GM12878 (cell line): ENCODE measurements around the gene CRYL1. TPM values are rescaled to one million over a fixed set of nuclear protein-coding genes. Genes with fewer than 3 reads are reported as not detected.

Experiments
- ATAC-seq: fragments of 200-7000 bp; cut with Tn5 transposase; 3 replicates; pipeline ENCODE4 v1.9.1; 2020; ENCODE audit warnings: mild to moderate bottlenecking, moderate library complexity
- BruUV-seq: library from RNA; stranded (reverse); fragments of 400-500 nt; replicated peaks from 2 replicates; lab custom pipeline; 2021; lab: Mats Ljungman, UMichigan
- CTCF ChIA-PET: fragments of 300-600 bp; sonication (Branson Sonifier 250); formaldehyde crosslinking; extraction: SDS; loops from one replicate; lab custom pipeline; 2021; ENCODE audit warnings: inconsistent platforms; lab: Yijun Ruan, JAX
- POLR2A ChIA-PET: fragments of 350-600 bp; formaldehyde crosslinking; extraction: SDS; loops from one replicate; lab custom pipeline; 2021; ENCODE audit warnings: inconsistent platforms; lab: Charles Lee
- RAD21 ChIA-PET: fragments of 300-600 bp; sonication (Branson Sonifier 250); formaldehyde crosslinking; loops from one replicate; lab custom pipeline; 2023; ENCODE audit warnings: antibody characterized with exemption; ENCODE audit not compliant: unreplicated experiment; lab: Charles Lee
- SMC1A ChIA-PET: fragments of 300-600 bp; sonication (Branson Sonifier 250); formaldehyde crosslinking; loops from one replicate; lab custom pipeline; 2023; ENCODE audit not compliant: unreplicated experiment, uncharacterized antibody; lab: Charles Lee
- DNase-seq: peaks from one replicate; pipeline ENCODE4 v3.0.0-alpha.2; 2011; ENCODE audit warnings: low read depth, low spot score
- FAIRE-seq: peaks from 3 replicates; lab custom pipeline; 2011; peaks lifted over from hg19 to GRCh38; lab: Jason Lieb, UNC
- H2AFZ ChIP-seq: 2 replicates; pipeline ENCODE4 v1.6.0; 2011; ENCODE audit warnings: low read depth, low read length, control low read depth; ENCODE audit not compliant: control insufficient read depth
- H3K27ac ChIP-seq: 2 replicates; pipeline ENCODE4 v1.5.1; 2011; ENCODE audit warnings: control low read depth; ENCODE audit not compliant: control insufficient read depth, insufficient read depth
- H3K27me3 ChIP-seq, 2 experiments: replicated peaks in 1 of 2; 2 replicates each; pipeline versions ENCODE4 v1.6.0 to v1.6.1; 2011; ENCODE audit warnings: low read length in 1 of 2; ENCODE audit not compliant: control insufficient read depth in 2 of 2, insufficient read depth in 2 of 2
- H3K36me3 ChIP-seq, 2 experiments: 2 replicates each; pipeline ENCODE4 v1.5.1; 2011; ENCODE audit warnings: low read length in 1 of 2; ENCODE audit not compliant: control insufficient read depth in 2 of 2, insufficient read depth in 2 of 2
- H3K4me1 ChIP-seq: 2 replicates; pipeline ENCODE4 v1.6.1; 2011; ENCODE audit warnings: mild to moderate bottlenecking, low read length, moderate library complexity, mixed read lengths; ENCODE audit not compliant: control insufficient read depth, insufficient read depth
- H3K4me2 ChIP-seq: 2 replicates; pipeline ENCODE4 v1.6.0; 2011; ENCODE audit warnings: control low read depth; ENCODE audit not compliant: control insufficient read depth, insufficient read depth
- H3K4me3 ChIP-seq: fragments of 200-600 bp; sonication (generic); 2 replicates; pipeline ENCODE4 v1.5.1; 2016
- H3K79me2 ChIP-seq: 2 replicates; pipeline ENCODE4 v1.6.0; 2011; ENCODE audit warnings: low read length; ENCODE audit not compliant: control insufficient read depth, insufficient read depth
- H3K9ac ChIP-seq: 2 replicates; pipeline ENCODE4 v1.8.0; 2011; ENCODE audit warnings: low read length, control low read depth, mixed read lengths; ENCODE audit not compliant: control insufficient read depth, insufficient read depth
- H3K9me3 ChIP-seq: replicated peaks from 3 replicates; pipeline ENCODE4 v1.5.1; 2011; ENCODE audit warnings: mild to moderate bottlenecking, low read length; ENCODE audit not compliant: control insufficient read depth, insufficient read depth
- H4K20me1 ChIP-seq: 2 replicates; pipeline ENCODE4 v1.6.0; 2011; ENCODE audit not compliant: control insufficient read depth, insufficient read depth
- ASH2L ChIP-seq: fragments of 300-600, 200-600 bp; sonication (generic); IDR thresholded peaks from 2 replicates; pipeline ENCODE4 v1.6.1; 2017; ENCODE audit warnings: low read depth, mild to moderate bottlenecking, borderline replicate concordance
- CUX1 ChIP-seq: IDR thresholded peaks from 2 replicates; pipeline ENCODE4 v1.6.1; 2012; ENCODE audit warnings: improper control_type of control experiment, low read depth, low read length; ENCODE audit not compliant: insufficient replicate concordance
- EZH2 ChIP-seq: IDR thresholded peaks from 2 replicates; pipeline ENCODE4 v1.6.1; 2012; ENCODE audit warnings: low read depth, mild to moderate bottlenecking, control low read depth, inconsistent platforms, low read length, borderline replicate concordance; ENCODE audit not compliant: control insufficient read depth
- FOXK2 ChIP-seq: fragments of 450-650 bp; IDR thresholded peaks from 2 replicates; pipeline ENCODE4 v1.6.1; 2017; ENCODE audit warnings: mild to moderate bottlenecking, moderate library complexity
- HCFC1 ChIP-seq: fragments of 150-350 bp; IDR thresholded peaks from 2 replicates; pipeline ENCODE4 v1.6.1; 2014; ENCODE audit warnings: low read length
- HDAC2 ChIP-seq: fragments of 200-600 bp; sonication (generic); IDR thresholded peaks from 2 replicates; pipeline ENCODE4 v1.6.1; 2017
- IKZF1 ChIP-seq: fragments of 450-650 bp; conservative IDR thresholded peaks from 2 replicates; pipeline ENCODE4 v1.6.1; 2017; ENCODE audit warnings: antibody characterized with exemption, mild to moderate bottlenecking
- IKZF2 ChIP-seq, 2 experiments: fragments of 450-650 bp; IDR thresholded peaks; 2 replicates each; pipeline ENCODE4 v1.6.1; 2017; ENCODE audit warnings: mild to moderate bottlenecking in 2 of 2, moderate library complexity in 2 of 2
- MTA3 ChIP-seq: IDR thresholded peaks from 2 replicates; pipeline ENCODE4 v1.6.1; 2012; ENCODE audit warnings: low read length, inconsistent platforms, borderline replicate concordance
- SIX5 ChIP-seq: IDR thresholded peaks from 2 replicates; pipeline ENCODE4 v1.6.1; 2011; ENCODE audit warnings: mild to moderate bottlenecking, low read depth, low read length, moderate library complexity; ENCODE audit not compliant: severe bottlenecking
- ZBED1 ChIP-seq: IDR thresholded peaks from 2 replicates; pipeline ENCODE4 v1.6.1; 2016; ENCODE audit warnings: borderline replicate concordance
- WGBS: methylation state at CpG from one replicate; pipeline ENCODE4 v1.1.6; 2016; ENCODE audit warnings: low lambda C conversion rate; ENCODE audit not compliant: insufficient replicate concordance, insufficient coverage; ENCODE audit errors: missing lambda C conversion rate; 5-methylcytosine and 5-hydroxymethylcytosine counted together
- in situ Hi-C: fragments of 300-500 bp; cut with MboI; formaldehyde crosslinking; loops from 9 replicates; pipeline ENCODE4 v1.14.3; 2018; ENCODE audit warnings: mixed read lengths
- intact Hi-C: fragments of 100-400 bp; cut with micrococcal nuclease; formaldehyde crosslinking; loops from one replicate; pipeline ENCODE4 v1.14.2; 2022; ENCODE audit not compliant: unreplicated experiment
- polyA plus RNA-seq, 11 experiments: library from polyadenylated mRNA; depleted of rRNA in 4 of 11; unstranded in 6 of 11; stranded (reverse) in 5 of 11; fragments of >200 nt; fragmentation: Nextera tagmentation in 4 of 11; fragmentation: Illumina TruSeq in 1 of 11; extraction: Ambion mirVana in 4 of 11; extraction: Trizol in 1 of 11; gene quantifications; 1 replicate in 1 of 11; 2 replicates in 10 of 11; pipeline versions ENCODE4 v1.2.1 to v1.2.3, GENCODE V29; 2011 to 2016; ENCODE audit warnings: inconsistent platforms in 2 of 11, missing spikeins in 2 of 11, low read depth in 1 of 11
- total RNA-seq, 4 experiments: library from RNA; depleted of rRNA in 3 of 4; stranded (reverse); fragments of >200 nt in 3 of 4; fragmentation: Illumina TruSeq in 1 of 4; extraction: Trizol in 1 of 4; gene quantifications; 2 replicates each; pipeline versions ENCODE4 v1.2.1 to v1.2.3, GENCODE V29; 2013 to 2021

Gene CRYL1
- total and polyA plus RNA-seq, 10 of the 15 experiments (the other 5 are each of a cell fraction or from before 2014, with no cell fraction given), result 5.5 to 36.7 (median 12.2) TPM

GRCh38 chr13:20525144-20525600 is 485 bp downstream of the CRYL1 start:
- Histone ChIP-seq H3K36me3 (no peaks in the 10 kb centered on the region), H3K27me3 (no peaks in the 10 kb centered on the region), H4K20me1 (no peaks in the 10 kb centered on the region), H2AFZ (peak overlapping the region; percentile 68), H3K4me2 (peak overlapping the region; percentile 82), H3K9ac (peak overlapping the region; percentile 82), H3K4me1 (peaks cover 10% of the 10 kb centered on the region), H3K79me2 (no peaks in the 10 kb centered on the region; the same call in 1 of the 2 replicates), H3K27ac (peak overlapping the region; percentile 73), H3K9me3 (no peaks in the 10 kb centered on the region; the same call in 2 of the 3 replicates), H3K4me3 (peak overlapping the region; percentile 74)
- FAIRE-seq, result no peak
- in situ Hi-C loops (no loop called here), intact Hi-C loops (no loop called here)
- ChIA-PET CTCF (no interaction called here), RAD21 (interaction anchor here (0.6 to 1.7 kb wide), 3 partner anchors 145 to 328 kb away, joined by 3 to 4 read pairs (median 4); no protein-coding TSS in a partner anchor), SMC1A (interaction anchor here (2.2 kb wide), 1 partner anchor 21 kb away, joined by 6 read pairs; no protein-coding TSS in a partner anchor), POLR2A (no interaction called here)
- BruUV-seq, result no TSS peak
- no peak for DNase-seq
- 3% methylated on average over 36 of the region's 37 CpGs for WGBS
- peak; percentile 25; the same call in 1 of the 2 replicates for TF ChIP-seq ASH2L
- no peak for TF ChIP-seq HDAC2
- no peak for TF ChIP-seq SIX5
- TF ChIP-seq HCFC1, result peak; percentile 13; the same call in 1 of the 2 replicates
- TF ChIP-seq ZBED1, result peak; percentile 65; the same call in 1 of the 2 replicates
- ATAC-seq, result peak; percentile 15

- Histone ChIP-seq H2AFZ (no peak overlapping the region), H3K4me2 (no peak overlapping the region), H3K4me1 (no peaks in the 10 kb centered on the region; the same call in 1 of the 2 replicates), H3K9ac (no peak overlapping the region), H3K4me3 (no peak overlapping the region), H3K36me3 (no peaks in the 10 kb centered on the region), H3K9me3 (no peaks in the 10 kb centered on the region; the same call in 2 of the 3 replicates), H3K79me2 (no peaks in the 10 kb centered on the region; the same call in 1 of the 2 replicates), H4K20me1 (no peaks in the 10 kb centered on the region), H3K27ac (no peak overlapping the region), H3K27me3 (no peaks in the 10 kb centered on the region)
- ChIA-PET CTCF (interaction anchor here (1.2 to 2.3 kb wide), 3 partner anchors 30 to 325 kb away, joined by 4 to 5 read pairs (median 5); no protein-coding TSS in a partner anchor), POLR2A (interaction anchor here (0.5 to 0.6 kb wide), 3 partner anchors 252 to 498 kb away, joined by 3 to 7 read pairs (median 4); partner anchors contain the start of gene EEF1AKMT1), SMC1A (interaction anchor here (0.7 kb wide), 1 partner anchor 142 kb away, joined by 3 read pairs; no protein-coding TSS in a partner anchor), RAD21 (interaction anchor here (0.6 to 1.0 kb wide), 2 partner anchors 12 to 180 kb away, joined by 3 to 5 read pairs; no protein-coding TSS in a partner anchor)
- no peak for FAIRE-seq
- in situ Hi-C loops, result no loop called here
- ATAC-seq, result no peak
- no TSS peak for BruUV-seq
- intact Hi-C loops, result no loop called here
- no peak for DNase-seq
- WGBS, result 100% methylated on average over 5 of the region's 5 CpGs
- TF ChIP-seq MTA3 (no peak), IKZF1 (no peak), FOXK2 (no peak), CUX1 (no peak), IKZF2 (IDR thresholded peaks at IDR 0.05) (no peak), EZH2 (no peak)
Observed at GRCh38 chr13:20521364-20522115, 4.1 kb downstream of the CRYL1 start.
